K562 treated with DMSO at 1 percent for 48 hours (cell line): ENCODE measurements around the gene IGSF23. TPM values are rescaled to one million over a fixed set of nuclear protein-coding genes. Genes with fewer than 3 reads are reported as not detected.

Source experiments
- total RNA-seq: library from RNA; unstranded; fragments of 300-600 nt; gene quantifications from 2 replicates; pipeline ENCODE4 v1.2.3, GENCODE V29; 2022; ENCODE audit warnings: low replicate concordance; ENCODE audit errors: extremely low read depth

IGSF23 gene
- total RNA-seq: not detected in 2 replicates

GRCh38 chr19:44613295-44614178, at the start of gene IGSF23:
Gene IGSF23, plus strand, starts transcription at chr19:44613563. Its CDS starts 83 bp downstream, at chr19:44613646.

GRCh38 chr19:44643605-44644401, 30.4 kb downstream of the IGSF23 start, which contains the start of gene PVR:
Gene PVR, plus strand, starts transcription at chr19:44643910. Its CDS starts 187 bp downstream, at chr19:44644097.

GRCh38 chr19:44671400-44671799, 58.0 kb downstream of the IGSF23 start, which contains the start of gene CEACAM19:
Gene CEACAM19, plus strand, starts transcription at chr19:44671482. Its CDS starts 450 bp downstream, at chr19:44671932.

Other genes with a start within 250 kb of the IGSF23 start
- not detected in 2 replicates for gene ZNF285, start 212.0 kb upstream of the IGSF23 start, total RNA-seq
- not detected in 2 replicates for gene ZNF229, start 165.1 kb upstream of the IGSF23 start, total RNA-seq
- not detected in 2 replicates for gene ZNF180, start 113.0 kb upstream of the IGSF23 start, total RNA-seq
- not detected in 2 replicates for gene CEACAM20, start 83.9 kb upstream of the IGSF23 start, total RNA-seq
- not detected in 2 replicates for gene PVR, start 30.3 kb downstream of the IGSF23 start, total RNA-seq
- not detected in 2 replicates for gene CEACAM19, start 57.9 kb downstream of the IGSF23 start, total RNA-seq
- not detected in 2 replicates for gene CEACAM16, start 85.6 kb downstream of the IGSF23 start, total RNA-seq
- not detected in 2 replicates for gene BCL3, start 135.1 kb downstream of the IGSF23 start, total RNA-seq
- gene CBLC, start 164.3 kb downstream of the IGSF23 start, total RNA-seq: not detected in 2 replicates
- not detected in 2 replicates for gene BCAM, start 195.5 kb downstream of the IGSF23 start, total RNA-seq
- gene NECTIN2, start 232.7 kb downstream of the IGSF23 start, total RNA-seq: not detected in 2 replicates